22Rv1 (cell line): ENCODE data around the gene AGAP1.

Source experiments
- CTCF ChIP-seq: fragments of 450-650 bp; IDR thresholded peaks from 2 replicates; pipeline ENCODE4 v1.5.1; 2017; ENCODE audit warnings: mild to moderate bottlenecking
- ZFX ChIP-seq: fragments of 450-650 bp; IDR thresholded peaks from 2 replicates; pipeline ENCODE4 v1.6.1; 2017; ENCODE audit warnings: antibody characterized with exemption, borderline replicate concordance

GRCh38 chr2:235595422-235596010 lies 101.7 kb downstream of the AGAP1 start:
- peak; percentile 76 for TF ChIP-seq CTCF
- TF ChIP-seq ZFX: no peak
